Panc1 (cell line): Measurements from ENCODE around the gene PRRC2C.

Experiments used
- POLR2AphosphoS5 ChIP-seq: IDR thresholded peaks from 2 replicates; pipeline ENCODE4 v1.6.1; 2012; ENCODE audit warnings: mild to moderate bottlenecking, low read depth, low read length, moderate library complexity
- REST ChIP-seq, 2 experiments: IDR thresholded peaks; 2 replicates each; pipeline ENCODE4 v1.6.1; 2011 to 2012; ENCODE audit warnings: low read depth in 2 of 2, control low read depth in 1 of 2, low read length in 1 of 2, mild to moderate bottlenecking in 1 of 2, moderate library complexity in 1 of 2; ENCODE audit not compliant: insufficient read depth in 1 of 2
- TCF7L2 ChIP-seq: IDR thresholded peaks from 2 replicates; pipeline ENCODE4 v1.6.1; 2011; ENCODE audit warnings: mild to moderate bottlenecking, low read depth, low read length, inconsistent platforms
- TF ChIP-seq, protein P1 (sequence below): fragments of 450-650 bp; IDR thresholded peaks from 2 replicates; pipeline ENCODE4 v1.5.1; 2017; ENCODE audit warnings: mild to moderate bottlenecking

DNA sequence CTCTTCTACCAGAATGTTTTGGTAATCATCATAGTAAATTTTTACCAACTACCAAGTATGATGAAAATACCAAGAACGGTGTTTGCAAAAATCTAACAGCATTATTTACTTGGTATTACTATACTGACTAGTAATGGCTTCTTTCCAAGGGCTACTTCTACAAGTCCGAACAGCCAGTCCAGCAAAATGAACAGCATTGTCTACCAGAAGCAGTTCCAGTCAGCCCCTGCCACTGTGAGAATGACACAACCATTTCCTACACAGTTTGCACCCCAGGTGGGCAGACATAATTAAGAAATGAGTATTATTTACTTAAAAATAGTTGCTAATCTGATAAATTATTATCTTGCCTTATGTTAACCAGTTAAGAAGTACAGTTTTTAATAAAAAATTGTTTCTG is 102.9 kb downstream of the PRRC2C start:
- TF ChIP-seq, protein P1, sequence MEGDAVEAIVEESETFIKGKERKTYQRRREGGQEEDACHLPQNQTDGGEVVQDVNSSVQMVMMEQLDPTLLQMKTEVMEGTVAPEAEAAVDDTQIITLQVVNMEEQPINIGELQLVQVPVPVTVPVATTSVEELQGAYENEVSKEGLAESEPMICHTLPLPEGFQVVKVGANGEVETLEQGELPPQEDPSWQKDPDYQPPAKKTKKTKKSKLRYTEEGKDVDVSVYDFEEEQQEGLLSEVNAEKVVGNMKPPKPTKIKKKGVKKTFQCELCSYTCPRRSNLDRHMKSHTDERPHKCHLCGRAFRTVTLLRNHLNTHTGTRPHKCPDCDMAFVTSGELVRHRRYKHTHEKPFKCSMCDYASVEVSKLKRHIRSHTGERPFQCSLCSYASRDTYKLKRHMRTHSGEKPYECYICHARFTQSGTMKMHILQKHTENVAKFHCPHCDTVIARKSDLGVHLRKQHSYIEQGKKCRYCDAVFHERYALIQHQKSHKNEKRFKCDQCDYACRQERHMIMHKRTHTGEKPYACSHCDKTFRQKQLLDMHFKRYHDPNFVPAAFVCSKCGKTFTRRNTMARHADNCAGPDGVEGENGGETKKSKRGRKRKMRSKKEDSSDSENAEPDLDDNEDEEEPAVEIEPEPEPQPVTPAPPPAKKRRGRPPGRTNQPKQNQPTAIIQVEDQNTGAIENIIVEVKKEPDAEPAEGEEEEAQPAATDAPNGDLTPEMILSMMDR, result no peak
- no peak for TF ChIP-seq POLR2AphosphoS5
- TF ChIP-seq TCF7L2, result no peak
- no peak for TF ChIP-seq REST (IDR thresholded peaks at IDR 0.05; ENCODE audit: insufficient read depth in 1 of 2, low read depth in 2 of 2, low read length in 1 of 2)
